ENCODE results near the gene ENO3.
"Not testable (repeated sequence)": the region's sequence is repeated elsewhere in the genome, so short reads cannot be mapped to it uniquely, and the experiment has no call there.

DNA sequence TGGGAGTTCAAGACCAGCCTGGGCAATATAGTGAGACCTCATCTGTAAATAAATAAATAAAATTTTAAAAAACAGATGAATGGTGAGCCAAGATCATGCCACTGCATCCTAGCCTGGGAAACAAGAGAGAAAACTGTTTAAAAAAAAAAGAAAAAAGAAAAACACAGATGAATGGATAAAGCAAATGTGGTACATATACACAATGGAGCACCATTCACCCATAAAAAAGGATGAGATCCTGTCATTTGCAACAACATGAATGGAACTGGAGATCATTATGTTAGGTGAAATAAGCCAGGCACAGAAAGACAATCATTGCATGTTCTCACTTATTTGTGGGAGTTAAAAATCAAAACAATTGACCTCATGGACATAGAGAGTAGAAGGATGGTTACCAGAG lies 44.3 kb upstream of the ENO3 start:
- not testable (repeated sequence) for TF ChIP-seq JUND (IDR thresholded peaks at IDR 0.05; ENCODE audit: low read depth, low read length); POLR2A (IDR thresholded peaks at IDR 0.05; ENCODE audit: low read depth, low read length); POLR2AphosphoS5 (IDR thresholded peaks at IDR 0.05; ENCODE audit: low read length); CHD2 (IDR thresholded peaks at IDR 0.05; ENCODE audit: borderline replicate concordance, low read depth, low read length); POLR2AphosphoS2 (IDR thresholded peaks at IDR 0.05; ENCODE audit: low read depth, low read length); ETV6 (conservative IDR thresholded peaks at IDR 0.05 in 1 of 2, IDR thresholded peaks at IDR 0.05 in 1 of 2; ENCODE audit: borderline replicate concordance in 1 of 2, low read depth in 1 of 2); ESRRA (IDR thresholded peaks at IDR 0.05; ENCODE audit: low read length); RAD21 (IDR thresholded peaks at IDR 0.05; ENCODE audit: insufficient read depth, low read depth, low read length); ZNF24 (IDR thresholded peaks at IDR 0.05)
- TF ChIP-seq, protein P1, sequence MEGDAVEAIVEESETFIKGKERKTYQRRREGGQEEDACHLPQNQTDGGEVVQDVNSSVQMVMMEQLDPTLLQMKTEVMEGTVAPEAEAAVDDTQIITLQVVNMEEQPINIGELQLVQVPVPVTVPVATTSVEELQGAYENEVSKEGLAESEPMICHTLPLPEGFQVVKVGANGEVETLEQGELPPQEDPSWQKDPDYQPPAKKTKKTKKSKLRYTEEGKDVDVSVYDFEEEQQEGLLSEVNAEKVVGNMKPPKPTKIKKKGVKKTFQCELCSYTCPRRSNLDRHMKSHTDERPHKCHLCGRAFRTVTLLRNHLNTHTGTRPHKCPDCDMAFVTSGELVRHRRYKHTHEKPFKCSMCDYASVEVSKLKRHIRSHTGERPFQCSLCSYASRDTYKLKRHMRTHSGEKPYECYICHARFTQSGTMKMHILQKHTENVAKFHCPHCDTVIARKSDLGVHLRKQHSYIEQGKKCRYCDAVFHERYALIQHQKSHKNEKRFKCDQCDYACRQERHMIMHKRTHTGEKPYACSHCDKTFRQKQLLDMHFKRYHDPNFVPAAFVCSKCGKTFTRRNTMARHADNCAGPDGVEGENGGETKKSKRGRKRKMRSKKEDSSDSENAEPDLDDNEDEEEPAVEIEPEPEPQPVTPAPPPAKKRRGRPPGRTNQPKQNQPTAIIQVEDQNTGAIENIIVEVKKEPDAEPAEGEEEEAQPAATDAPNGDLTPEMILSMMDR (IDR thresholded peaks at IDR 0.05 in 2 of 3, conservative IDR thresholded peaks at IDR 0.05 in 1 of 3; ENCODE audit: control insufficient read depth in 2 of 3, extremely low read depth in 1 of 3, insufficient read depth in 1 of 3, low read depth in 3 of 3, low read length in 3 of 3): not testable (repeated sequence)
- TF ChIP-seq, protein P2, sequence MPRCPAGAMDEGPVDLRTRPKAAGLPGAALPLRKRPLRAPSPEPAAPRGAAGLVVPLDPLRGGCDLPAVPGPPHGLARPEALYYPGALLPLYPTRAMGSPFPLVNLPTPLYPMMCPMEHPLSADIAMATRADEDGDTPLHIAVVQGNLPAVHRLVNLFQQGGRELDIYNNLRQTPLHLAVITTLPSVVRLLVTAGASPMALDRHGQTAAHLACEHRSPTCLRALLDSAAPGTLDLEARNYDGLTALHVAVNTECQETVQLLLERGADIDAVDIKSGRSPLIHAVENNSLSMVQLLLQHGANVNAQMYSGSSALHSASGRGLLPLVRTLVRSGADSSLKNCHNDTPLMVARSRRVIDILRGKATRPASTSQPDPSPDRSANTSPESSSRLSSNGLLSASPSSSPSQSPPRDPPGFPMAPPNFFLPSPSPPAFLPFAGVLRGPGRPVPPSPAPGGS (IDR thresholded peaks at IDR 0.05; ENCODE audit: borderline replicate concordance, insufficient read depth, low read depth, low read length, poor library complexity, severe bottlenecking): not testable (repeated sequence)
- TF ChIP-seq, protein P3, sequence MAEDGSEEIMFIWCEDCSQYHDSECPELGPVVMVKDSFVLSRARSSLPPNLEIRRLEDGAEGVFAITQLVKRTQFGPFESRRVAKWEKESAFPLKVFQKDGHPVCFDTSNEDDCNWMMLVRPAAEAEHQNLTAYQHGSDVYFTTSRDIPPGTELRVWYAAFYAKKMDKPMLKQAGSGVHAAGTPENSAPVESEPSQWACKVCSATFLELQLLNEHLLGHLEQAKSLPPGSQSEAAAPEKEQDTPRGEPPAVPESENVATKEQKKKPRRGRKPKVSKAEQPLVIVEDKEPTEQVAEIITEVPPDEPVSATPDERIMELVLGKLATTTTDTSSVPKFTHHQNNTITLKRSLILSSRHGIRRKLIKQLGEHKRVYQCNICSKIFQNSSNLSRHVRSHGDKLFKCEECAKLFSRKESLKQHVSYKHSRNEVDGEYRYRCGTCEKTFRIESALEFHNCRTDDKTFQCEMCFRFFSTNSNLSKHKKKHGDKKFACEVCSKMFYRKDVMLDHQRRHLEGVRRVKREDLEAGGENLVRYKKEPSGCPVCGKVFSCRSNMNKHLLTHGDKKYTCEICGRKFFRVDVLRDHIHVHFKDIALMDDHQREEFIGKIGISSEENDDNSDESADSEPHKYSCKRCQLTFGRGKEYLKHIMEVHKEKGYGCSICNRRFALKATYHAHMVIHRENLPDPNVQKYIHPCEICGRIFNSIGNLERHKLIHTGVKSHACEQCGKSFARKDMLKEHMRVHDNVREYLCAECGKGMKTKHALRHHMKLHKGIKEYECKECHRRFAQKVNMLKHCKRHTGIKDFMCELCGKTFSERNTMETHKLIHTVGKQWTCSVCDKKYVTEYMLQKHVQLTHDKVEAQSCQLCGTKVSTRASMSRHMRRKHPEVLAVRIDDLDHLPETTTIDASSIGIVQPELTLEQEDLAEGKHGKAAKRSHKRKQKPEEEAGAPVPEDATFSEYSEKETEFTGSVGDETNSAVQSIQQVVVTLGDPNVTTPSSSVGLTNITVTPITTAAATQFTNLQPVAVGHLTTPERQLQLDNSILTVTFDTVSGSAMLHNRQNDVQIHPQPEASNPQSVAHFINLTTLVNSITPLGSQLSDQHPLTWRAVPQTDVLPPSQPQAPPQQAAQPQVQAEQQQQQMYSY (CRISPR knock-in tag; IDR thresholded peaks at IDR 0.05): not testable (repeated sequence)
